NOMO-1 (cell line): ENCODE measurements around the gene TGFBR3.
A peak's percentile ranks its signal among the peaks of the same experiment; 100 is the strongest.
"Not testable (repeated sequence)": the region's sequence is repeated elsewhere in the genome, so short reads cannot be mapped to it uniquely, and the experiment has no call there.

Experiments used
- DNase-seq, 2 experiments: peaks; one replicate each; lab custom pipeline; 2025; ENCODE audit not compliant: unreplicated experiment in 2 of 2; lab: John Stamatoyannopoulos, UW

TGFBR3 gene

GRCh38 chr1:91851130-91852010 lies 34.6 kb downstream of the TGFBR3 start:
- no peak for DNase-seq

- no peak for DNase-seq
Observed at GRCh38 chr1:91850708-91851107, 35.2 kb downstream of the TGFBR3 start.

- DNase-seq = no peak
Observed at GRCh38 chr1:91847851-91848250, 38.1 kb downstream of the TGFBR3 start.

GRCh38 chr1:91846639-91847013 lies 39.3 kb downstream of the TGFBR3 start:
- DNase-seq = no peak

GRCh38 chr1:91846007-91846638 lies 39.8 kb downstream of the TGFBR3 start:
- peak in 1 of 2 experiments; percentile 38 for DNase-seq

- DNase-seq = no peak
Observed at GRCh38 chr1:91844862-91845528, 41.0 kb downstream of the TGFBR3 start.

- no peak for DNase-seq
Observed at GRCh38 chr1:91843843-91844242, 42.1 kb downstream of the TGFBR3 start.

GRCh38 chr1:91842563-91842962 lies 43.4 kb downstream of the TGFBR3 start:
- no peak for DNase-seq

- no peak for DNase-seq
Observed at GRCh38 chr1:91842056-91842455, 43.9 kb downstream of the TGFBR3 start.

- not testable (repeated sequence) for DNase-seq
Observed at GRCh38 chr1:91840276-91840675, 45.7 kb downstream of the TGFBR3 start.

GRCh38 chr1:91836331-91837040 lies 49.5 kb downstream of the TGFBR3 start:
- no peak for DNase-seq

GRCh38 chr1:91835087-91835521 lies 50.8 kb downstream of the TGFBR3 start:
- no peak for DNase-seq

GRCh38 chr1:91834549-91834948 lies 51.4 kb downstream of the TGFBR3 start:
- DNase-seq = not testable (repeated sequence)

GRCh38 chr1:91833946-91834345 lies 52.0 kb downstream of the TGFBR3 start:
- no peak for DNase-seq

GRCh38 chr1:91831132-91831930 lies 54.6 kb downstream of the TGFBR3 start:
- no peak for DNase-seq

GRCh38 chr1:91830242-91831131 lies 55.5 kb downstream of the TGFBR3 start:
- DNase-seq = peak in 1 of 2 experiments; percentile 14

GRCh38 chr1:91829293-91830153 lies 56.4 kb downstream of the TGFBR3 start:
- DNase-seq = no peak

GRCh38 chr1:91828583-91829281 lies 57.2 kb downstream of the TGFBR3 start:
- no peak for DNase-seq
